Effector memory CD4-positive, alpha-beta T cell (primary cell): ENCODE measurements around the gene CFAP73.

Experiments
- DNase-seq, 3 donors: peaks; one replicate each; pipeline ENCODE4 v3.0.0-alpha.2; 2020
- H3K27ac ChIP-seq: 2 replicates; pipeline ENCODE4 v1.7.0; 2013; ENCODE audit warnings: mild to moderate bottlenecking, low read length, moderate library complexity; ENCODE audit not compliant: insufficient read depth, poor library complexity, severe bottlenecking
- H3K27me3 ChIP-seq: replicated peaks from 2 replicates; pipeline ENCODE4 v1.7.0; 2013; ENCODE audit warnings: mild to moderate bottlenecking, low read length; ENCODE audit not compliant: insufficient read depth, control insufficient read depth, poor library complexity, severe bottlenecking
- H3K36me3 ChIP-seq: 2 replicates; pipeline ENCODE4 v1.7.0; 2013; ENCODE audit warnings: mild to moderate bottlenecking, low read length, moderate library complexity; ENCODE audit not compliant: control insufficient read depth, insufficient read depth
- H3K4me1 ChIP-seq: 2 replicates; pipeline ENCODE4 v1.7.0; 2013; ENCODE audit warnings: low read length, mild to moderate bottlenecking; ENCODE audit not compliant: control insufficient read depth, insufficient read depth, poor library complexity, severe bottlenecking
- H3K4me3 ChIP-seq: 2 replicates; pipeline ENCODE4 v1.7.0; 2013; ENCODE audit warnings: low read length, low read depth, mild to moderate bottlenecking; ENCODE audit not compliant: insufficient read depth, poor library complexity, severe bottlenecking
- H3K9me3 ChIP-seq: 2 replicates; pipeline ENCODE4 v1.7.0; 2013; ENCODE audit warnings: mild to moderate bottlenecking, low read length, moderate library complexity; ENCODE audit not compliant: control insufficient read depth

CFAP73 gene

DNA sequence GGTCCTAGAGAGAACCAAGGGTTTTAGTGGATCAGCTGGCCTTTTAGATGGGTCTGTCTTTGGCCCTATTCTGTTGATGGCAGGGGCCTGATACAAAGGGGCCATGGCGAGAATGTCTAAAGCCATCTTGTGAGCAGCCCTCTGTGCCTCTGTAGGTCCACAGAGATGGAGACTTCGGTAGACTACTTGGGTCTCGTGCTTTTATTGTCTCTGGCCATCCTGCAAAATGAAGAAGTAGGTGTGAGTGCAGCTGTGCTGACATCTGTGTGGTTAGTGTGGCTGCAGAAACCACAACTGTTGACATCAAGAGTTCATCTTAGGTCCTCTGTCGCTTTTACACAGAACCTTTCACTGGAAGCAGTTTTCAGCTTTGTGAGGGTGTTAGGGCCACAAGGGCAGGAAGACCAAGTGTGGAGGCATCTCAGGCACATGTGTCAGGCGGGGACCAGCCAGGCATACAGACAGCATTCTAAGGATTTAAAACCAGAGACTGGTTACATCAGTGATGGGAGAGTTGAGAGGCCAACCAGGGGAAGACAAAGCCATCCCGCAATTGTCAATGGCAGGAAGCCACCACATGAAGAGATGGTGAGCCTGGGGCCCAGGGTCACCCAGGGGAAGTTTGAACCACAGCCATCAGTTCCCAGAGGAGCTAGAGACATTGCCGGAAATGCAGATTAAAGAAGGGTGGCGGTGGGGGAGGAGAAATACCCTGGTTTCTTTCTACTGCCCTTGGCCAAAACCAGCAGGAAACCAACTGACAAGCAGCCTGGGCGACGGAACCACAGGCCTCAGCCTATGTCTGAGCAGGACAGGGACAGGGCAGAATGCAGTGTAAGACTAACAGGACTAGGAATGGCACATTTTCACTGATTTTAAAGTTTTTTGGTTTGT, 58.8 kb downstream of the CFAP73 start:
- peaks cover 24% of the 10 kb centered on the region for H3K4me1 ChIP-seq
- H3K27ac ChIP-seq = peak overlapping the region; percentile 58
- H3K36me3 ChIP-seq = no peaks in the 10 kb centered on the region
- H3K9me3 ChIP-seq = no peaks in the 10 kb centered on the region
- peak; percentile 34 to 51 (median 44) for DNase-seq
- no peak overlapping the region for H3K4me3 ChIP-seq
- no peaks in the 10 kb centered on the region for H3K27me3 ChIP-seq
